ENCODE measurements around the gene SNAI1.
A peak's percentile ranks its signal among the peaks of the same experiment; 100 is the strongest.
"Not testable (repeated sequence)": the region's sequence is repeated elsewhere in the genome, so short reads cannot be mapped to it uniquely, and the experiment has no call there.

Gene SNAI1

GRCh38 chr20:49987015-49987867 is 4.5 kb downstream of the SNAI1 start:
- DNase-seq: no peak

GRCh38 chr20:49987868-49988690 is 5.3 kb downstream of the SNAI1 start:
- no peak for DNase-seq

- peak; percentile 83 for DNase-seq
Measured at GRCh38 chr20:49989234-49990065, 6.7 kb downstream of the SNAI1 start.

- DNase-seq: no peak
Measured at GRCh38 chr20:49990271-49990720, 7.5 kb downstream of the SNAI1 start.

GRCh38 chr20:49993301-49993751 is 10.5 kb downstream of the SNAI1 start:
- DNase-seq: no peak

GRCh38 chr20:49995586-49995985 is 12.8 kb downstream of the SNAI1 start:
- DNase-seq: no peak

GRCh38 chr20:49998478-49999188 is 15.9 kb downstream of the SNAI1 start:
- not testable (repeated sequence) for DNase-seq

- DNase-seq: no peak
Measured at GRCh38 chr20:49999329-49999728, 16.5 kb downstream of the SNAI1 start.

- not testable (repeated sequence) for DNase-seq
Measured at GRCh38 chr20:50000548-50001222, 17.9 kb downstream of the SNAI1 start.

- no peak for DNase-seq
Measured at GRCh38 chr20:50001784-50002311, 19.1 kb downstream of the SNAI1 start.

GRCh38 chr20:50003253-50003656 is 20.5 kb downstream of the SNAI1 start:
- DNase-seq: no peak

GRCh38 chr20:50004229-50004628 is 21.4 kb downstream of the SNAI1 start:
- DNase-seq: no peak

GRCh38 chr20:50005471-50005981 is 22.7 kb downstream of the SNAI1 start:
- no peak for DNase-seq

GRCh38 chr20:50007369-50007768 is 24.6 kb downstream of the SNAI1 start:
- no peak for DNase-seq

GRCh38 chr20:50008007-50008406 is 25.2 kb downstream of the SNAI1 start:
- DNase-seq: no peak

GRCh38 chr20:50009521-50010454 is 27.0 kb downstream of the SNAI1 start:
- DNase-seq: peak; percentile 66

- not testable (repeated sequence) for DNase-seq
Measured at GRCh38 chr20:50011597-50011996, 28.8 kb downstream of the SNAI1 start.

- DNase-seq: no peak
Measured at GRCh38 chr20:50012282-50013263, 29.8 kb downstream of the SNAI1 start.

GRCh38 chr20:50013976-50014375 is 31.2 kb downstream of the SNAI1 start:
- no peak for DNase-seq
